GM12878 (cell line): ENCODE data around the gene NUP93. TPM values are rescaled to one million over a fixed set of nuclear protein-coding genes. Genes with fewer than 3 reads are reported as not detected.

Source experiments
- ATAC-seq: fragments of 200-7000 bp; cut with Tn5 transposase; 3 replicates; pipeline ENCODE4 v1.9.1; 2020; ENCODE audit warnings: mild to moderate bottlenecking, moderate library complexity
- BruUV-seq: library from RNA; stranded (reverse); fragments of 400-500 nt; replicated peaks from 2 replicates; lab custom pipeline; 2021; lab: Mats Ljungman, UMichigan
- CTCF ChIA-PET: fragments of 300-600 bp; sonication (Branson Sonifier 250); formaldehyde crosslinking; extraction: SDS; loops from one replicate; lab custom pipeline; 2021; ENCODE audit warnings: inconsistent platforms; lab: Yijun Ruan, JAX
- POLR2A ChIA-PET: fragments of 350-600 bp; formaldehyde crosslinking; extraction: SDS; loops from one replicate; lab custom pipeline; 2021; ENCODE audit warnings: inconsistent platforms; lab: Charles Lee
- RAD21 ChIA-PET: fragments of 300-600 bp; sonication (Branson Sonifier 250); formaldehyde crosslinking; loops from one replicate; lab custom pipeline; 2023; ENCODE audit warnings: antibody characterized with exemption; ENCODE audit not compliant: unreplicated experiment; lab: Charles Lee
- SMC1A ChIA-PET: fragments of 300-600 bp; sonication (Branson Sonifier 250); formaldehyde crosslinking; loops from one replicate; lab custom pipeline; 2023; ENCODE audit not compliant: unreplicated experiment, uncharacterized antibody; lab: Charles Lee
- DNase-seq: peaks from one replicate; pipeline ENCODE4 v3.0.0-alpha.2; 2011; ENCODE audit warnings: low read depth, low spot score
- FAIRE-seq: peaks from 3 replicates; lab custom pipeline; 2011; peaks lifted over from hg19 to GRCh38; lab: Jason Lieb, UNC
- H2AFZ ChIP-seq: 2 replicates; pipeline ENCODE4 v1.6.0; 2011; ENCODE audit warnings: low read depth, low read length, control low read depth; ENCODE audit not compliant: control insufficient read depth
- H3K27ac ChIP-seq: 2 replicates; pipeline ENCODE4 v1.5.1; 2011; ENCODE audit warnings: control low read depth; ENCODE audit not compliant: control insufficient read depth, insufficient read depth
- H3K27me3 ChIP-seq, 2 experiments: replicated peaks in 1 of 2; 2 replicates each; pipeline versions ENCODE4 v1.6.0 to v1.6.1; 2011; ENCODE audit warnings: low read length in 1 of 2; ENCODE audit not compliant: control insufficient read depth in 2 of 2, insufficient read depth in 2 of 2
- H3K36me3 ChIP-seq, 2 experiments: 2 replicates each; pipeline ENCODE4 v1.5.1; 2011; ENCODE audit warnings: low read length in 1 of 2; ENCODE audit not compliant: control insufficient read depth in 2 of 2, insufficient read depth in 2 of 2
- H3K4me1 ChIP-seq: 2 replicates; pipeline ENCODE4 v1.6.1; 2011; ENCODE audit warnings: mild to moderate bottlenecking, low read length, moderate library complexity, mixed read lengths; ENCODE audit not compliant: control insufficient read depth, insufficient read depth
- H3K4me2 ChIP-seq: 2 replicates; pipeline ENCODE4 v1.6.0; 2011; ENCODE audit warnings: control low read depth; ENCODE audit not compliant: control insufficient read depth, insufficient read depth
- H3K4me3 ChIP-seq: fragments of 200-600 bp; sonication (generic); 2 replicates; pipeline ENCODE4 v1.5.1; 2016
- H3K79me2 ChIP-seq: 2 replicates; pipeline ENCODE4 v1.6.0; 2011; ENCODE audit warnings: low read length; ENCODE audit not compliant: control insufficient read depth, insufficient read depth
- H3K9ac ChIP-seq: 2 replicates; pipeline ENCODE4 v1.8.0; 2011; ENCODE audit warnings: low read length, control low read depth, mixed read lengths; ENCODE audit not compliant: control insufficient read depth, insufficient read depth
- H3K9me3 ChIP-seq: replicated peaks from 3 replicates; pipeline ENCODE4 v1.5.1; 2011; ENCODE audit warnings: mild to moderate bottlenecking, low read length; ENCODE audit not compliant: control insufficient read depth, insufficient read depth
- H4K20me1 ChIP-seq: 2 replicates; pipeline ENCODE4 v1.6.0; 2011; ENCODE audit not compliant: control insufficient read depth, insufficient read depth
- ASH2L ChIP-seq: fragments of 300-600, 200-600 bp; sonication (generic); IDR thresholded peaks from 2 replicates; pipeline ENCODE4 v1.6.1; 2017; ENCODE audit warnings: low read depth, mild to moderate bottlenecking, borderline replicate concordance
- BHLHE40 ChIP-seq, 2 experiments: fragments of 450-650 bp in 1 of 2; IDR thresholded peaks; 2 replicates each; pipeline ENCODE4 v1.6.1; 2011 to 2017; ENCODE audit warnings: low read depth in 2 of 2, borderline replicate concordance in 1 of 2, improper control_type of control experiment in 1 of 2, low read length in 1 of 2, mild to moderate bottlenecking in 1 of 2
- CUX1 ChIP-seq: IDR thresholded peaks from 2 replicates; pipeline ENCODE4 v1.6.1; 2012; ENCODE audit warnings: improper control_type of control experiment, low read depth, low read length; ENCODE audit not compliant: insufficient replicate concordance
- E2F4 ChIP-seq: IDR thresholded peaks from 2 replicates; pipeline ENCODE4 v1.6.1; 2012; ENCODE audit warnings: low read depth, low read length, improper control_type of control experiment
- KAT2A ChIP-seq: conservative IDR thresholded peaks from 2 replicates; pipeline ENCODE4 v1.6.1; 2011; ENCODE audit warnings: low read depth, low read length; ENCODE audit not compliant: control insufficient read depth
- SIN3A ChIP-seq: IDR thresholded peaks from 2 replicates; pipeline ENCODE4 v1.6.1; 2012; ENCODE audit warnings: low read depth, low read length, improper control_type of control experiment
- SREBF2 ChIP-seq: IDR thresholded peaks from 2 replicates; pipeline ENCODE4 v1.6.1; 2012; ENCODE audit warnings: mild to moderate bottlenecking, low read length
- YY1 ChIP-seq: IDR thresholded peaks from 2 replicates; pipeline ENCODE4 v1.6.1; 2011; ENCODE audit warnings: low read depth, mild to moderate bottlenecking, low read length
- WGBS: methylation state at CpG from one replicate; pipeline ENCODE4 v1.1.6; 2016; ENCODE audit warnings: low lambda C conversion rate; ENCODE audit not compliant: insufficient replicate concordance, insufficient coverage; ENCODE audit errors: missing lambda C conversion rate; 5-methylcytosine and 5-hydroxymethylcytosine counted together
- in situ Hi-C: fragments of 300-500 bp; cut with MboI; formaldehyde crosslinking; loops from 9 replicates; pipeline ENCODE4 v1.14.3; 2018; ENCODE audit warnings: mixed read lengths
- intact Hi-C: fragments of 100-400 bp; cut with micrococcal nuclease; formaldehyde crosslinking; loops from one replicate; pipeline ENCODE4 v1.14.2; 2022; ENCODE audit not compliant: unreplicated experiment
- polyA plus RNA-seq, 11 experiments: library from polyadenylated mRNA; depleted of rRNA in 4 of 11; unstranded in 6 of 11; stranded (reverse) in 5 of 11; fragments of >200 nt; fragmentation: Nextera tagmentation in 4 of 11; fragmentation: Illumina TruSeq in 1 of 11; extraction: Ambion mirVana in 4 of 11; extraction: Trizol in 1 of 11; gene quantifications; 1 replicate in 1 of 11; 2 replicates in 10 of 11; pipeline versions ENCODE4 v1.2.1 to v1.2.3, GENCODE V29; 2011 to 2016; ENCODE audit warnings: inconsistent platforms in 2 of 11, missing spikeins in 2 of 11, low read depth in 1 of 11
- total RNA-seq, 4 experiments: library from RNA; depleted of rRNA in 3 of 4; stranded (reverse); fragments of >200 nt in 3 of 4; fragmentation: Illumina TruSeq in 1 of 4; extraction: Trizol in 1 of 4; gene quantifications; 2 replicates each; pipeline versions ENCODE4 v1.2.1 to v1.2.3, GENCODE V29; 2013 to 2021
- TF ChIP-seq, protein P1 (sequence below): IDR thresholded peaks from 2 replicates; pipeline ENCODE4 v1.6.1; 2011; ENCODE audit warnings: borderline replicate concordance, low read depth, mild to moderate bottlenecking, moderate library complexity, low read length; ENCODE audit not compliant: insufficient read depth, poor library complexity, severe bottlenecking

The NUP93 gene
- total and polyA plus RNA-seq, 10 of the 15 experiments (the other 5 are each of a cell fraction or from before 2014, with no cell fraction given) = 82.2 to 175 (median 101) TPM

DNA sequence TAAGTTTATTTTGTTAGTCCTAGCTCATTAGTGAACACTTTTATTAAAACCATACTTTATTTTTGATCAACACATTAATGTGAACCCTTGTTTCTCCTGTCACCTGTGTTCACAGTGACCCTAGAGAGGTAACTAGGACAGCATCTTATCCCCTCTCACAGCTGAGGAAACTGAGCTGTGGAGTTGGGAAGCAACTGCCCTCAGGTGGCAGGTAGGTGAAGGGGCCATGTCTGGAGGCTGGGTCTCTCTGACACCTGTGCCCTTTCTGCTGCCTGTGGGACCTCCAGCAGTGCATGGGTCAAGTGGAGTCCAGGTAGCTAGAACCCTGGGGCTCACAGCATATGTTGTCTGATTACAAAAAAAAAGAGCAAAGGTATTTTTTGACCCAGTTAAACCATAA, 112.2 kb downstream of the NUP93 start (continued):
- TF ChIP-seq CUX1 = no peak
- TF ChIP-seq, protein P1, sequence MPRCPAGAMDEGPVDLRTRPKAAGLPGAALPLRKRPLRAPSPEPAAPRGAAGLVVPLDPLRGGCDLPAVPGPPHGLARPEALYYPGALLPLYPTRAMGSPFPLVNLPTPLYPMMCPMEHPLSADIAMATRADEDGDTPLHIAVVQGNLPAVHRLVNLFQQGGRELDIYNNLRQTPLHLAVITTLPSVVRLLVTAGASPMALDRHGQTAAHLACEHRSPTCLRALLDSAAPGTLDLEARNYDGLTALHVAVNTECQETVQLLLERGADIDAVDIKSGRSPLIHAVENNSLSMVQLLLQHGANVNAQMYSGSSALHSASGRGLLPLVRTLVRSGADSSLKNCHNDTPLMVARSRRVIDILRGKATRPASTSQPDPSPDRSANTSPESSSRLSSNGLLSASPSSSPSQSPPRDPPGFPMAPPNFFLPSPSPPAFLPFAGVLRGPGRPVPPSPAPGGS = no peak

DNA sequence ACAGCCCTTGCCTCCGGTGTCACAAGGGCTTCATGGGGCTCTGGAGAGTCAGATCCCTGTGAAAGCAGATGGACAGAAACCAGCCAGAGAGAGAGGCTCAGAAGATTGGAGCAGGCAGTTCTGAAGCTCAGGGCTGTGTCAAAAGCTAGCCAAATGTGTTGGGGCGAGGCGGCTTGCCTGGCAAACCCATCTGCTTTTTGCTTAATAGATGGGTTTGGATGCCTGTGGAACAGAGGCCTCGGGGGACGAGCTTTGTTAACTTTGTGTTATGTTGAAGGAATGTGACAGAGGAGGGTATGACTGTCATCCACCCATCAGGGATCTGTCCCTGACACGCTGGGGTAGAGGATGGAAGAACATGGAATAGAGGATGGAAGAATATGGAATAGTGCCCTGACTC, 114.1 kb downstream of the NUP93 start:
- BruUV-seq = no TSS peak
- WGBS = 100% methylated on average over 6 of the region's 6 CpGs

More for the DNA sequence above, 114.1 kb downstream of the NUP93 start:
- no peak overlapping the region for H2AFZ ChIP-seq
- DNase-seq (no peak), ATAC-seq (no peak), FAIRE-seq (no peak)
- no peaks in the 10 kb centered on the region for H3K9me3 ChIP-seq
- no peaks in the 10 kb centered on the region for H3K27me3 ChIP-seq
- no peaks in the 10 kb centered on the region for H4K20me1 ChIP-seq
- ChIA-PET CTCF (interaction anchor here (1.0 kb wide), 1 partner anchor 50 kb away, joined by 3 read pairs; no protein-coding TSS in a partner anchor), POLR2A (no interaction called here), RAD21 (no interaction called here), SMC1A (interaction anchor here (1.0 to 1.2 kb wide), 2 partner anchors 18 to 142 kb away, joined by 3 read pairs; no protein-coding TSS in a partner anchor)
- peaks cover 3 to 4% of the 10 kb centered on the region in 2 experiments; a peak in 2 of 4 replicates for H3K36me3 ChIP-seq
- H3K4me2 ChIP-seq = no peak overlapping the region
- peaks cover 9% of the 10 kb centered on the region; the same call in 1 of the 2 replicates for H3K4me1 ChIP-seq
- H3K9ac ChIP-seq = no peak overlapping the region
- no peak overlapping the region for H3K27ac ChIP-seq
- H3K4me3 ChIP-seq = no peak overlapping the region
- in situ Hi-C loops (no loop called here), intact Hi-C loops (no loop called here)
- no peak for TF ChIP-seq SIN3A
- no peak for TF ChIP-seq ASH2L
- no peak for TF ChIP-seq YY1
- TF ChIP-seq E2F4 = no peak
- no peak for TF ChIP-seq KAT2A
- no peak for TF ChIP-seq BHLHE40 (IDR thresholded peaks at IDR 0.05; ENCODE audit: borderline replicate concordance in 1 of 2, low read depth in 2 of 2, low read length in 1 of 2)
- no peak for TF ChIP-seq SREBF2
- H3K79me2 ChIP-seq = no peaks in the 10 kb centered on the region
